T-helper 17 cell (primary cell): Measurements from ENCODE around the gene LYZL4. TPM values are rescaled to one million over a fixed set of nuclear protein-coding genes. Genes with fewer than 3 reads are reported as not detected.

Experiments used
- ATAC-seq: fragments of 150-1000 bp; cut with Tn5 transposase; 2 replicates; pipeline ENCODE4 v1.10.0; 2021; ENCODE audit warnings: mild to moderate bottlenecking, moderate library complexity
- DNase-seq, 3 donors: peaks; one replicate each; pipeline versions ENCODE4 v3.0.0 to v3.0.0-alpha.2; 2020 to 2021
- H3K9me3 ChIP-seq: one replicate; pipeline ENCODE4 v1.7.0; 2013; ENCODE audit warnings: low read length, mild to moderate bottlenecking; ENCODE audit not compliant: control insufficient read depth, poor library complexity, severe bottlenecking
- H3K27ac Mint-ChIP-seq: one replicate; pipeline ENCODE4 v1.8.0; 2022; ENCODE audit warnings: mild to moderate bottlenecking, moderate library complexity, mixed read lengths
- H3K27me3 Mint-ChIP-seq: one replicate; pipeline ENCODE4 v1.8.0; 2022; ENCODE audit warnings: mixed read lengths
- H3K36me3 Mint-ChIP-seq: one replicate; pipeline ENCODE4 v1.8.0; 2022; ENCODE audit warnings: low read depth, mixed read lengths
- H3K4me1 Mint-ChIP-seq: one replicate; pipeline ENCODE4 v1.8.0; 2022; ENCODE audit warnings: mild to moderate bottlenecking, mixed read lengths
- H3K4me3 Mint-ChIP-seq: one replicate; pipeline ENCODE4 v1.8.0; 2022; ENCODE audit warnings: mild to moderate bottlenecking, moderate library complexity, mixed read lengths
- total RNA-seq, 4 donors: library from RNA in 2 of 4; stranded (reverse) in 2 of 4; gene quantifications; one replicate each; pipeline ENCODE4 v1.2.3 and lab custom pipeline; 2022 to 2026

The LYZL4 gene
- total RNA-seq (not detected), total RNA-seq (lab: John Stamatoyannopoulos, UW) (0 reads per million in 2 donors)

- H3K9me3 ChIP-seq, result no peaks in the 10 kb centered on the region
- Mint-ChIP-seq H3K4me3 (no peak within 1 kb of the TSS), H3K36me3 (peaks cover 2% of the 10 kb centered on the region), H3K27me3 (peaks cover 50% of the 10 kb centered on the region), H3K27ac (no peak within 1 kb of the TSS), H3K4me1 (no peaks in the 10 kb centered on the region)
- ATAC-seq, result no peak
- no peak for DNase-seq
These were observed at the start of gene LYZL4 for GRCh38 chr3:42410370-42411131. TSS of gene LYZL4 (minus strand) at chr3:42410610. CDS start at chr3:42407251, 3,359 bp downstream.

GRCh38 chr3:42459151-42459550 lies 48.7 kb upstream of the LYZL4 start:
- no peaks in the 10 kb centered on the region for H3K4me1 Mint-ChIP-seq
- H3K36me3 Mint-ChIP-seq, result no peaks in the 10 kb centered on the region
- H3K27ac Mint-ChIP-seq, result no peak overlapping the region
- peaks cover 28% of the 10 kb centered on the region for H3K27me3 Mint-ChIP-seq
- no peaks in the 10 kb centered on the region for H3K9me3 ChIP-seq
- no peak for DNase-seq
- H3K4me3 Mint-ChIP-seq, result no peak overlapping the region
- no peak for ATAC-seq

GRCh38 chr3:42456211-42456610 lies 45.8 kb upstream of the LYZL4 start:
- no peaks in the 10 kb centered on the region for H3K9me3 ChIP-seq
- H3K36me3 Mint-ChIP-seq, result no peaks in the 10 kb centered on the region
- H3K27me3 Mint-ChIP-seq, result peaks cover 24% of the 10 kb centered on the region
- no peak overlapping the region for H3K4me3 Mint-ChIP-seq
- H3K4me1 Mint-ChIP-seq, result no peaks in the 10 kb centered on the region
- ATAC-seq (no peak), DNase-seq (no peak)
- no peak overlapping the region for H3K27ac Mint-ChIP-seq

- no peak overlapping the region for H3K27ac Mint-ChIP-seq
- ATAC-seq (no peak), DNase-seq (no peak)
- no peaks in the 10 kb centered on the region for H3K9me3 ChIP-seq
- H3K4me3 Mint-ChIP-seq, result no peak overlapping the region
- peaks cover 4% of the 10 kb centered on the region for H3K36me3 Mint-ChIP-seq
- H3K27me3 Mint-ChIP-seq, result peaks cover 18% of the 10 kb centered on the region
- H3K4me1 Mint-ChIP-seq, result no peaks in the 10 kb centered on the region
These were observed 41.3 kb upstream of the LYZL4 start for GRCh38 chr3:42451546-42452230.

- peaks cover 15% of the 10 kb centered on the region for H3K27me3 Mint-ChIP-seq
- no peaks in the 10 kb centered on the region for H3K4me1 Mint-ChIP-seq
- no peak overlapping the region for H3K27ac Mint-ChIP-seq
- peaks cover 4% of the 10 kb centered on the region for H3K36me3 Mint-ChIP-seq
- H3K9me3 ChIP-seq, result no peaks in the 10 kb centered on the region
- no peak overlapping the region for H3K4me3 Mint-ChIP-seq
- DNase-seq (no peak), ATAC-seq (no peak)
These were observed 40.7 kb upstream of the LYZL4 start for GRCh38 chr3:42451116-42451515.

GRCh38 chr3:42450567-42450966 lies 40.2 kb upstream of the LYZL4 start:
- H3K4me1 Mint-ChIP-seq, result no peaks in the 10 kb centered on the region
- H3K4me3 Mint-ChIP-seq, result no peak overlapping the region
- ATAC-seq, result no peak
- peaks cover 4% of the 10 kb centered on the region for H3K36me3 Mint-ChIP-seq
- no peak for DNase-seq
- H3K27ac Mint-ChIP-seq, result no peak overlapping the region
- peaks cover 13% of the 10 kb centered on the region for H3K27me3 Mint-ChIP-seq
- H3K9me3 ChIP-seq, result no peaks in the 10 kb centered on the region

GRCh38 chr3:42447481-42447880 lies 37.1 kb upstream of the LYZL4 start:
- H3K4me3 Mint-ChIP-seq, result no peak overlapping the region
- no peak overlapping the region for H3K27ac Mint-ChIP-seq
- no peaks in the 10 kb centered on the region for H3K9me3 ChIP-seq
- peaks cover 25% of the 10 kb centered on the region for H3K27me3 Mint-ChIP-seq
- ATAC-seq, result no peak
- peaks cover 4% of the 10 kb centered on the region for H3K36me3 Mint-ChIP-seq
- no peak for DNase-seq
- no peaks in the 10 kb centered on the region for H3K4me1 Mint-ChIP-seq

- no peak for ATAC-seq
- Mint-ChIP-seq H3K36me3 (peaks cover 4% of the 10 kb centered on the region), H3K4me3 (no peak overlapping the region)
These were observed 36.0 kb upstream of the LYZL4 start for GRCh38 chr3:42446111-42447050.

GRCh38 chr3:42443819-42444436 lies 33.5 kb upstream of the LYZL4 start:
- no peaks in the 10 kb centered on the region for H3K9me3 ChIP-seq
- H3K4me3 Mint-ChIP-seq, result no peak overlapping the region

More at GRCh38 chr3:42446111-42447050, 36.0 kb upstream of the LYZL4 start:
- H3K27ac Mint-ChIP-seq, result no peak overlapping the region
- H3K4me1 Mint-ChIP-seq, result no peaks in the 10 kb centered on the region
- H3K27me3 Mint-ChIP-seq, result peaks cover 30% of the 10 kb centered on the region
- H3K9me3 ChIP-seq, result no peaks in the 10 kb centered on the region
- no peak for DNase-seq

GRCh38 chr3:42443292-42443691 lies 32.9 kb upstream of the LYZL4 start:
- peaks cover 2% of the 10 kb centered on the region for H3K36me3 Mint-ChIP-seq
- H3K27me3 Mint-ChIP-seq, result peaks cover 32% of the 10 kb centered on the region
- DNase-seq, result no peak
- H3K27ac Mint-ChIP-seq, result no peak overlapping the region
- ATAC-seq, result no peak
- no peaks in the 10 kb centered on the region for H3K9me3 ChIP-seq
- no peak overlapping the region for H3K4me3 Mint-ChIP-seq
- H3K4me1 Mint-ChIP-seq, result no peaks in the 10 kb centered on the region

More at GRCh38 chr3:42443819-42444436, 33.5 kb upstream of the LYZL4 start:
- Mint-ChIP-seq H3K4me1 (no peaks in the 10 kb centered on the region), H3K27me3 (peaks cover 35% of the 10 kb centered on the region), H3K36me3 (peaks cover 4% of the 10 kb centered on the region), H3K27ac (no peak overlapping the region)
- peak; percentile 87 for ATAC-seq
- peak; percentile 44 to 71 (median 50) for DNase-seq

GRCh38 chr3:42442640-42443039 lies 32.2 kb upstream of the LYZL4 start:
- H3K27ac Mint-ChIP-seq, result no peak overlapping the region
- ATAC-seq, result no peak
- DNase-seq, result no peak
- no peaks in the 10 kb centered on the region for H3K36me3 Mint-ChIP-seq
- H3K4me1 Mint-ChIP-seq, result no peaks in the 10 kb centered on the region
- no peaks in the 10 kb centered on the region for H3K9me3 ChIP-seq
- H3K27me3 Mint-ChIP-seq, result peaks cover 28% of the 10 kb centered on the region
- H3K4me3 Mint-ChIP-seq, result no peak overlapping the region

- no peak for ATAC-seq
- Mint-ChIP-seq H3K4me3 (no peak overlapping the region), H3K36me3 (no peaks in the 10 kb centered on the region), H3K27me3 (peaks cover 28% of the 10 kb centered on the region), H3K27ac (no peak overlapping the region), H3K4me1 (no peaks in the 10 kb centered on the region)
- no peak for DNase-seq
- no peaks in the 10 kb centered on the region for H3K9me3 ChIP-seq
These were observed 31.4 kb upstream of the LYZL4 start for GRCh38 chr3:42441791-42442190.
